ENCODE data around the gene RAD51B.

RAD51B gene

DNA sequence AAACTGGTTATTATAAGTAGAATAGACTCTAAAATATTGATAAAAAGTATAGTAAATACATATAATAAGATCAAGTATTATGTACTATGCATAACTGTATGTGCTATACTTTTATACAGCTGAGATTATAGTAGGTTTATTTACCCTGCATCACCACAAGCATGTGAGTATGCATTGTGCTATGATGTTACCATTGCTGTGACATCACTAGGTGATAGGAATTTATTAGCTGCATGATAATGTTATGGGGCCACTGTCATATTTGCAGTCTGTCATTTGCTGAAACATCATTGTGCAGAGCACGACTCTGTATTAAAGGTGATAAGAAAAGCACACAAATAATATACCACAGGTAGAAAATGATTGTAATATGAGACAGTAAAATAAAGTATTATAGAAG is 587.7 kb downstream of the RAD51B start:
- H3K4me3 ChIP-seq (ENCODE audit: low read depth, low read length): no peak overlapping the region
- TF ChIP-seq, protein P1, sequence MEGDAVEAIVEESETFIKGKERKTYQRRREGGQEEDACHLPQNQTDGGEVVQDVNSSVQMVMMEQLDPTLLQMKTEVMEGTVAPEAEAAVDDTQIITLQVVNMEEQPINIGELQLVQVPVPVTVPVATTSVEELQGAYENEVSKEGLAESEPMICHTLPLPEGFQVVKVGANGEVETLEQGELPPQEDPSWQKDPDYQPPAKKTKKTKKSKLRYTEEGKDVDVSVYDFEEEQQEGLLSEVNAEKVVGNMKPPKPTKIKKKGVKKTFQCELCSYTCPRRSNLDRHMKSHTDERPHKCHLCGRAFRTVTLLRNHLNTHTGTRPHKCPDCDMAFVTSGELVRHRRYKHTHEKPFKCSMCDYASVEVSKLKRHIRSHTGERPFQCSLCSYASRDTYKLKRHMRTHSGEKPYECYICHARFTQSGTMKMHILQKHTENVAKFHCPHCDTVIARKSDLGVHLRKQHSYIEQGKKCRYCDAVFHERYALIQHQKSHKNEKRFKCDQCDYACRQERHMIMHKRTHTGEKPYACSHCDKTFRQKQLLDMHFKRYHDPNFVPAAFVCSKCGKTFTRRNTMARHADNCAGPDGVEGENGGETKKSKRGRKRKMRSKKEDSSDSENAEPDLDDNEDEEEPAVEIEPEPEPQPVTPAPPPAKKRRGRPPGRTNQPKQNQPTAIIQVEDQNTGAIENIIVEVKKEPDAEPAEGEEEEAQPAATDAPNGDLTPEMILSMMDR (IDR thresholded peaks at IDR 0.05; ENCODE audit: low read depth, low read length): no peak

- TF ChIP-seq, protein P1 (IDR thresholded peaks at IDR 0.05; ENCODE audit: low read depth, low read length): no peak
- H3K4me3 ChIP-seq (ENCODE audit: low read depth, low read length): no peak overlapping the region
These were observed 588.2 kb downstream of the RAD51B start for GRCh38 chr14:68407825-68408224.

DNA sequence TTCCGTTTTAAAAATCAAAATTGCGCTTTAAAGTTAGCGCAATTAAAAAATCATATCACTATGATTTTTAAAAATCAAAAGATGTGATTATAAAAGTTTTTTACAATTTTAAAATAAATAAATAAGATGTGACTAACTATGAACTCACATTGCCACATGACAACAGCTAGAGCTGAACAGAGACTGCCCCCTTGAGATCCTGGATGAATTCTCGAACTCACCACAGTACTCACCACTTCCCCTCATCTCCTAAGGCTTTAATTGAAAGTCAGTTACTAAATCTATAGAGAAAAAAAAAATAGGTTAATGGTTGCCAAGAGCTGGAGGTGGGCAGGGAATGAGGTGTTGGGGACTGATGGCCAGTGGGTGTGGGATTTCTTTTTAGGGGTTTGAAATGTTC is 589.1 kb downstream of the RAD51B start:
- TF ChIP-seq, protein P1 (IDR thresholded peaks at IDR 0.05; ENCODE audit: low read depth, low read length): peak; percentile 18; the same call in 1 of the 2 replicates
- no peak overlapping the region for H3K4me3 ChIP-seq (ENCODE audit: low read depth, low read length)

DNA sequence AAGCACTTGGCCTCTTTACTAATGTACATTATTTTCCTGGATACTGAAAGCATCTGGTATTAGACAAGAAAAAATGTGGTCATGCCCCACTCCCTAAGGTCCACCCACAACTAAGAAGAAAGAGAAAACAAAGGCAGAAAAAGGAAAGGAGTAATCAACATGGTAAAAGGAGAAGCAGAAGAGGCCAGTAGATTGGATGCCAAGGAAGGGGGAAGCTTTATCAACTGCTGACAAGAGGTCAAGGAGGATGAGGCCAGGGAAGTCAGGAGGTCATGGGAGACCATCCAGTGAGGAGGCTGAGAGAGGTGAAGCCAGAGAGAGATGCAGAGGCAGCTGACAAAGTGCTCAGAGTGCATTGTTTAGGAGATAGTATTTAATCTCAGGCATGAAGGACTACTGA is 589.8 kb downstream of the RAD51B start:
- H3K4me3 ChIP-seq (ENCODE audit: low read depth, low read length): no peak overlapping the region
- TF ChIP-seq, protein P1 (IDR thresholded peaks at IDR 0.05; ENCODE audit: low read depth, low read length): no peak

DNA sequence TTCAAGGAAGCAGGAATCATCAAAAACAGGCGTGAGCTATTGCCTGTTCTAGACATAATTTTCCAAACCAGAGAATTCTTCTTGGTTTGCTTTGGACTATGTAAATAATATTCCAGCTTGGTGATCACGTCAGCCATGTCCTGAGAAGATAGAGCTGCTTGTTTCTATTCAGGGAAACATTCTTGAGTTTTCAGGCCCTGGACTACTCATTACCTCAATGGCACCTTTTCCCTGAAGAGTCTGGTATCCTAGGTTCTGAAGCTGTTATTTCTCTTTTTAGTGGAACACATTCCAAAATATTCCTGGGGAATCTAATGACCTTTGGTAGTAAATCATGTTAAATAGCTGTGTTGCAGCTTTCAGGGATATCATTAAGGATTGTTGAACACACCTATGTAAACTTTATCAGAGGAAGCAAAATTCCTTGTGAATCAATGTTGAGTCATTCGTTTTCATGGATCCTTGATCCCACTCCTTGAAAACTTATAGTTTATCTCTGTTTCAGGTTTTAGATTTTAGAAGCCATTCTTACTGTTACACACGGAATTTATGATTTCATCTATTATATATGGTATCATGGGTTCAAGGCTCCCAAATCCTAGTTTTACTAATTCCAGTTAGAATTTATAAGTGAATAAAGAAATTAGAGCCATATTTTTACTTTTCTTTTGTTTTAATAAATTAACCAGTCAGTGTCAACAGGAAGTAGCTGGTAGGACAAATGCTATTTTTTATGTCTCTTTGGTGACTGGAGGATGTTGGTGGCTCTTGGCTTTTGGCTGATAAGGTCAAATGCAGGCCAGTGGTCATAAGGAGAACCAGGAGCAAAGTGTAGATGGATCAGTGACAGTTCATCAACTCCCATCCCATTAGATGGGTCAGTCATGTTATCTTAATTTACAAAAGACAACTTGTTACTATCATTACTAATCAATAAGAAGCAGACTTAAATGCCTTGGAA is 593.2 kb downstream of the RAD51B start:
- TF ChIP-seq, protein P1 (IDR thresholded peaks at IDR 0.05; ENCODE audit: low read depth, low read length): no peak
- no peak overlapping the region for H3K4me3 ChIP-seq (ENCODE audit: low read depth, low read length)

- no peak overlapping the region for H3K4me3 ChIP-seq (ENCODE audit: low read depth, low read length)
- TF ChIP-seq, protein P1 (IDR thresholded peaks at IDR 0.05; ENCODE audit: low read depth, low read length): no peak
These were observed 593.9 kb downstream of the RAD51B start for GRCh38 chr14:68413509-68413908.

- no peak overlapping the region for H3K4me3 ChIP-seq (ENCODE audit: low read depth, low read length)
- TF ChIP-seq, protein P1 (IDR thresholded peaks at IDR 0.05; ENCODE audit: low read depth, low read length): no peak
These were observed 594.5 kb downstream of the RAD51B start for GRCh38 chr14:68414121-68414520.
